Keratinocyte (primary cell): Measurements from ENCODE around the gene CHRDL2.

Source experiments
- CTCF ChIP-seq, 3 experiments: IDR thresholded peaks in 1 of 3; conservative IDR thresholded peaks in 1 of 3; optimal IDR thresholded peaks in 1 of 3; 2 replicates in 2 of 3; 3 replicates in 1 of 3; pipeline versions ENCODE3 to v1.5.1; 2011; ENCODE audit warnings: low read length in 3 of 3, mild to moderate bottlenecking in 3 of 3, moderate library complexity in 2 of 3, control low read depth in 1 of 3, inconsistent platforms in 1 of 3; ENCODE audit not compliant: insufficient read depth in 2 of 3; ENCODE audit errors: extremely low read depth in 1 of 3
- EZH2 ChIP-seq: IDR thresholded peaks from one replicate; pipeline ENCODE4 v1.6.1; 2012; ENCODE audit warnings: inconsistent platforms, mild to moderate bottlenecking, low read length, moderate library complexity

- TF ChIP-seq CTCF (optimal IDR thresholded peaks at IDR 0.05 in 1 of 3, IDR thresholded peaks at IDR 0.05 in 1 of 3, conservative IDR thresholded peaks at IDR 0.05 in 1 of 3; ENCODE audit: extremely low read depth in 1 of 3, insufficient read depth in 2 of 3, low read length in 3 of 3) = no peak
- TF ChIP-seq EZH2 = no peak
Observed at GRCh38 chr11:74780248-74781005, 49.2 kb upstream of the CHRDL2 start.
